Uterine smooth muscle cell (primary cell): ENCODE data around the gene OASL. TPM values are rescaled to one million over a fixed set of nuclear protein-coding genes. Genes with fewer than 3 reads are reported as not detected.

Experiments used
- total RNA-seq: library from RNA; depleted of rRNA; stranded (reverse); fragments of >200 nt; gene quantifications from 2 replicates; pipeline ENCODE4 v1.2.3, GENCODE V29; 2014

OASL gene
- 0.22 and 0.50 TPM in 2 replicates for total RNA-seq

GRCh38 chr12:121038861-121039668 is at the start of gene OASL:
TSS of gene OASL (minus strand) at chr12:121039246. CDS start at chr12:121038971, 275 bp downstream.

GRCh38 chr12:121015825-121016766 is 22.9 kb downstream of the OASL start, which contains the start of gene C12orf43:
TSS of gene C12orf43 (minus strand) at chr12:121016487. CDS start at chr12:121016474, 13 bp downstream.

GRCh38 chr12:120978296-120979219 is 60.5 kb downstream of the OASL start, which contains the start of gene HNF1A:
TSS of gene HNF1A (plus strand) at chr12:120978543. CDS start at chr12:120978769, 226 bp downstream.

Other genes starting within 250 kb of the OASL start
- gene SPPL3, start 134.9 kb downstream of the OASL start, total RNA-seq = 4.8 and 6.4 TPM in 2 replicates
- not detected in 2 replicates for gene HNF1A, start 60.7 kb downstream of the OASL start, total RNA-seq
- 9.6 and 14.5 TPM in 2 replicates for gene C12orf43, start 22.8 kb downstream of the OASL start, total RNA-seq
- 2.8 and 4.1 TPM in 2 replicates for gene P2RX7, start 93.6 kb upstream of the OASL start, total RNA-seq
- 40.6 and 52.1 TPM in 2 replicates for gene P2RX4, start 170.9 kb upstream of the OASL start, total RNA-seq